ENCODE results near the gene GOLGA1. TPM values are rescaled to one million over a fixed set of nuclear protein-coding genes. Genes with fewer than 3 reads are reported as not detected.
A peak's percentile ranks its signal among the peaks of the same experiment; 100 is the strongest.

The GOLGA1 gene
- total and polyA plus RNA-seq, 9 of the 15 experiments (the other 6 are each of a cell fraction or from before 2014, with no cell fraction given), result 2.9 to 15.9 (median 8.5) TPM

- TF ChIP-seq, protein P1, sequence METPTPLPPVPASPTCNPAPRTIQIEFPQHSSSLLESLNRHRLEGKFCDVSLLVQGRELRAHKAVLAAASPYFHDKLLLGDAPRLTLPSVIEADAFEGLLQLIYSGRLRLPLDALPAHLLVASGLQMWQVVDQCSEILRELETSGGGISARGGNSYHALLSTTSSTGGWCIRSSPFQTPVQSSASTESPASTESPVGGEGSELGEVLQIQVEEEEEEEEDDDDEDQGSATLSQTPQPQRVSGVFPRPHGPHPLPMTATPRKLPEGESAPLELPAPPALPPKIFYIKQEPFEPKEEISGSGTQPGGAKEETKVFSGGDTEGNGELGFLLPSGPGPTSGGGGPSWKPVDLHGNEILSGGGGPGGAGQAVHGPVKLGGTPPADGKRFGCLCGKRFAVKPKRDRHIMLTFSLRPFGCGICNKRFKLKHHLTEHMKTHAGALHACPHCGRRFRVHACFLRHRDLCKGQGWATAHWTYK (CRISPR knock-in tag; IDR thresholded peaks at IDR 0.05), result 0 out of 2 replicates have a peak, but pooled peaks have one; percentile 27
- no peak for TF ChIP-seq ZNF644 (tag; IDR thresholded peaks at IDR 0.05; ENCODE audit: low read depth)
- TF ChIP-seq HNRNPL (IDR thresholded peaks at IDR 0.05; ENCODE audit: low read depth, low read length), result peak; percentile 68; the same call in 1 of the 2 replicates
- peak; percentile 13; the same call in 1 of the 2 replicates for TF ChIP-seq TGIF2 (CRISPR knock-in tag; IDR thresholded peaks at IDR 0.05)
- peak; percentile 82; the same call in 1 of the 2 replicates for TF ChIP-seq SP1 (CRISPR knock-in tag; IDR thresholded peaks at IDR 0.05)
- TF ChIP-seq POLR2G (IDR thresholded peaks at IDR 0.05; ENCODE audit: low read depth, low read length), result peak; percentile 99
- peak; percentile 86; the same call in 1 of the 2 replicates for TF ChIP-seq POLR2AphosphoS5 (IDR thresholded peaks at IDR 0.05; ENCODE audit: control insufficient read depth, insufficient read depth, low read depth, low read length)
- TF ChIP-seq NFATC3 (IDR thresholded peaks at IDR 0.05), result no peak
- peak; percentile 94; the same call in 1 of the 2 replicates for TF ChIP-seq RBM14 (IDR thresholded peaks at IDR 0.05; ENCODE audit: borderline replicate concordance, insufficient read depth, low read depth, low read length)
- TF ChIP-seq SUPT5H (IDR thresholded peaks at IDR 0.05), result peak; percentile 96
- TF ChIP-seq SREBF2 (CRISPR knock-in tag; IDR thresholded peaks at IDR 0.05), result no peak; the same call in 1 of the 2 replicates
- TF ChIP-seq, protein P2, sequence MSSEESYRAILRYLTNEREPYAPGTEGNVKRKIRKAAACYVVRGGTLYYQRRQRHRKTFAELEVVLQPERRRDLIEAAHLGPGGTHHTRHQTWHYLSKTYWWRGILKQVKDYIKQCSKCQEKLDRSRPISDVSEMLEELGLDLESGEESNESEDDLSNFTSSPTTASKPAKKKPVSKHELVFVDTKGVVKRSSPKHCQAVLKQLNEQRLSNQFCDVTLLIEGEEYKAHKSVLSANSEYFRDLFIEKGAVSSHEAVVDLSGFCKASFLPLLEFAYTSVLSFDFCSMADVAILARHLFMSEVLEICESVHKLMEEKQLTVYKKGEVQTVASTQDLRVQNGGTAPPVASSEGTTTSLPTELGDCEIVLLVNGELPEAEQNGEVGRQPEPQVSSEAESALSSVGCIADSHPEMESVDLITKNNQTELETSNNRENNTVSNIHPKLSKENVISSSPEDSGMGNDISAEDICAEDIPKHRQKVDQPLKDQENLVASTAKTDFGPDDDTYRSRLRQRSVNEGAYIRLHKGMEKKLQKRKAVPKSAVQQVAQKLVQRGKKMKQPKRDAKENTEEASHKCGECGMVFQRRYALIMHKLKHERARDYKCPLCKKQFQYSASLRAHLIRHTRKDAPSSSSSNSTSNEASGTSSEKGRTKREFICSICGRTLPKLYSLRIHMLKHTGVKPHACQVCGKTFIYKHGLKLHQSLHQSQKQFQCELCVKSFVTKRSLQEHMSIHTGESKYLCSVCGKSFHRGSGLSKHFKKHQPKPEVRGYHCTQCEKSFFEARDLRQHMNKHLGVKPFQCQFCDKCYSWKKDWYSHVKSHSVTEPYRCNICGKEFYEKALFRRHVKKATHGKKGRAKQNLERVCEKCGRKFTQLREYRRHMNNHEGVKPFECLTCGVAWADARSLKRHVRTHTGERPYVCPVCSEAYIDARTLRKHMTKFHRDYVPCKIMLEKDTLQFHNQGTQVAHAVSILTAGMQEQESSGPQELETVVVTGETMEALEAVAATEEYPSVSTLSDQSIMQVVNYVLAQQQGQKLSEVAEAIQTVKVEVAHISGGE (CRISPR knock-in tag; IDR thresholded peaks at IDR 0.05), result peak in 2 of 3 experiments; percentile 66 to 78; a peak in 3 of 6 replicates
- TF ChIP-seq, protein P3, sequence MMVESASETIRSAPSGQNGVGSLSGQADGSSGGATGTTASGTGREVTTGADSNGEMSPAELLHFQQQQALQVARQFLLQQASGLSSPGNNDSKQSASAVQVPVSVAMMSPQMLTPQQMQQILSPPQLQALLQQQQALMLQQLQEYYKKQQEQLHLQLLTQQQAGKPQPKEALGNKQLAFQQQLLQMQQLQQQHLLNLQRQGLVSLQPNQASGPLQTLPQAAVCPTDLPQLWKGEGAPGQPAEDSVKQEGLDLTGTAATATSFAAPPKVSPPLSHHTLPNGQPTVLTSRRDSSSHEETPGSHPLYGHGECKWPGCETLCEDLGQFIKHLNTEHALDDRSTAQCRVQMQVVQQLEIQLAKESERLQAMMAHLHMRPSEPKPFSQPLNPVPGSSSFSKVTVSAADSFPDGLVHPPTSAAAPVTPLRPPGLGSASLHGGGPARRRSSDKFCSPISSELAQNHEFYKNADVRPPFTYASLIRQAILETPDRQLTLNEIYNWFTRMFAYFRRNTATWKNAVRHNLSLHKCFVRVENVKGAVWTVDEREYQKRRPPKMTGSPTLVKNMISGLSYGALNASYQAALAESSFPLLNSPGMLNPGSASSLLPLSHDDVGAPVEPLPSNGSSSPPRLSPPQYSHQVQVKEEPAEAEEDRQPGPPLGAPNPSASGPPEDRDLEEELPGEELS (CRISPR knock-in tag; IDR thresholded peaks at IDR 0.05; ENCODE audit: borderline replicate concordance), result peak; percentile 76; the same call in 1 of the 2 replicates
- TF ChIP-seq, protein P4, sequence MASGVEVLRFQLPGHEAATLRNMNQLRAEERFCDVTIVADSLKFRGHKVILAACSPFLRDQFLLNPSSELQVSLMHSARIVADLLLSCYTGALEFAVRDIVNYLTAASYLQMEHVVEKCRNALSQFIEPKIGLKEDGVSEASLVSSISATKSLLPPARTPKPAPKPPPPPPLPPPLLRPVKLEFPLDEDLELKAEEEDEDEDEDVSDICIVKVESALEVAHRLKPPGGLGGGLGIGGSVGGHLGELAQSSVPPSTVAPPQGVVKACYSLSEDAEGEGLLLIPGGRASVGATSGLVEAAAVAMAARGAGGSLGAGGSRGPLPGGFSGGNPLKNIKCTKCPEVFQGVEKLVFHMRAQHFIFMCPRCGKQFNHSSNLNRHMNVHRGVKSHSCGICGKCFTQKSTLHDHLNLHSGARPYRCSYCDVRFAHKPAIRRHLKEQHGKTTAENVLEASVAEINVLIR (CRISPR knock-in tag; IDR thresholded peaks at IDR 0.05), result peak; percentile 52
- no peak for TF ChIP-seq NR2C2 (CRISPR knock-in tag; IDR thresholded peaks at IDR 0.05)
- peak; percentile 44; the same call in 1 of the 2 replicates for TF ChIP-seq NR2C2 (tag; IDR thresholded peaks at IDR 0.05)
- peak; percentile 95 for TF ChIP-seq RB1 (IDR thresholded peaks at IDR 0.05; ENCODE audit: low read depth)
These were observed 72.1 kb downstream of the GOLGA1 start (continued) for GRCh38 chr9:124868511-124869465.
